Ishikawa (cell line): ENCODE results near the gene NEK1.

Source experiments
- CEBPB ChIP-seq: IDR thresholded peaks from 2 replicates; pipeline ENCODE4 v1.6.1; 2012
- CREB1 ChIP-seq: IDR thresholded peaks from 2 replicates; pipeline ENCODE4 v1.6.1; 2012; ENCODE audit warnings: low read depth
- EGR1 ChIP-seq: IDR thresholded peaks from 2 replicates; pipeline ENCODE4 v1.6.1; 2012
- EP300 ChIP-seq: IDR thresholded peaks from 2 replicates; pipeline ENCODE4 v1.6.1; 2012; ENCODE audit warnings: borderline replicate concordance
- FOXM1 ChIP-seq: IDR thresholded peaks from 2 replicates; pipeline ENCODE4 v1.6.1; 2012; ENCODE audit warnings: low read depth, borderline replicate concordance
- MAX ChIP-seq: IDR thresholded peaks from 2 replicates; pipeline ENCODE4 v1.6.1; 2012
- NFIC ChIP-seq: IDR thresholded peaks from 2 replicates; pipeline ENCODE4 v1.6.1; 2012
- RAD21 ChIP-seq: IDR thresholded peaks from 2 replicates; pipeline ENCODE4 v1.6.1; 2012; ENCODE audit warnings: low read depth
- TAF1 ChIP-seq: IDR thresholded peaks from 2 replicates; pipeline ENCODE4 v1.6.1; 2012; ENCODE audit warnings: low read depth, mild to moderate bottlenecking
- TCF12 ChIP-seq: IDR thresholded peaks from 2 replicates; pipeline ENCODE4 v1.6.1; 2012; ENCODE audit warnings: low read depth
- TEAD4 ChIP-seq: IDR thresholded peaks from 2 replicates; pipeline ENCODE4 v1.6.1; 2012
- YY1 ChIP-seq: IDR thresholded peaks from 2 replicates; pipeline ENCODE4 v1.6.1; 2012; ENCODE audit warnings: low read depth
- ZBTB7A ChIP-seq: IDR thresholded peaks from 2 replicates; pipeline ENCODE4 v1.6.1; 2012; ENCODE audit warnings: low read depth
- TF ChIP-seq, protein P1 (sequence below): IDR thresholded peaks from 2 replicates; pipeline ENCODE4 v1.6.1; 2012; ENCODE audit warnings: low read depth, mild to moderate bottlenecking
- TF ChIP-seq, protein P2 (sequence below): IDR thresholded peaks from 2 replicates; pipeline ENCODE4 v1.6.1; 2012

Gene NEK1

GRCh38 chr4:169658975-169659715 is 46.8 kb upstream of the NEK1 start:
- TF ChIP-seq YY1 (no peak), EP300 (no peak), ZBTB7A (no peak), TAF1 (no peak), TCF12 (no peak)

DNA sequence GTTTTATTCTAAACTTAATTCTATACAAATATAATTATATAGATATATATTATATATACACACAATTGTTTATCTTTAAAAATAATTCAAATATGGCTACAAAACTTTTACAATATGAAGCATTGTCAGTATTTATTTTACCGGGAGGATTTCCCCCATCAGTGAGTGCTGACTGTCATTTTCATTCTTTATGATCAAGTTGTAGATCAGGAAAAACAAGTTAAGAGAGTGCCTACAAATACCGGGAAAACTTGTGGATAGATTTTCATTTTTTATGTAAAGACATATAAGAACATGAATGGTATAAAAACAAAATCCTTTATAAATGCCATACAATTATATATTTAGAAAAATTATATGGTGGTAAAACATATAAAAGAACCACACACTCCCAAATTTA is 45.8 kb upstream of the NEK1 start:
- TF ChIP-seq CEBPB (no peak), RAD21 (no peak), EP300 (no peak), TEAD4 (no peak), EGR1 (no peak), YY1 (no peak), CREB1 (no peak), FOXM1 (no peak)
- TF ChIP-seq, protein P1, sequence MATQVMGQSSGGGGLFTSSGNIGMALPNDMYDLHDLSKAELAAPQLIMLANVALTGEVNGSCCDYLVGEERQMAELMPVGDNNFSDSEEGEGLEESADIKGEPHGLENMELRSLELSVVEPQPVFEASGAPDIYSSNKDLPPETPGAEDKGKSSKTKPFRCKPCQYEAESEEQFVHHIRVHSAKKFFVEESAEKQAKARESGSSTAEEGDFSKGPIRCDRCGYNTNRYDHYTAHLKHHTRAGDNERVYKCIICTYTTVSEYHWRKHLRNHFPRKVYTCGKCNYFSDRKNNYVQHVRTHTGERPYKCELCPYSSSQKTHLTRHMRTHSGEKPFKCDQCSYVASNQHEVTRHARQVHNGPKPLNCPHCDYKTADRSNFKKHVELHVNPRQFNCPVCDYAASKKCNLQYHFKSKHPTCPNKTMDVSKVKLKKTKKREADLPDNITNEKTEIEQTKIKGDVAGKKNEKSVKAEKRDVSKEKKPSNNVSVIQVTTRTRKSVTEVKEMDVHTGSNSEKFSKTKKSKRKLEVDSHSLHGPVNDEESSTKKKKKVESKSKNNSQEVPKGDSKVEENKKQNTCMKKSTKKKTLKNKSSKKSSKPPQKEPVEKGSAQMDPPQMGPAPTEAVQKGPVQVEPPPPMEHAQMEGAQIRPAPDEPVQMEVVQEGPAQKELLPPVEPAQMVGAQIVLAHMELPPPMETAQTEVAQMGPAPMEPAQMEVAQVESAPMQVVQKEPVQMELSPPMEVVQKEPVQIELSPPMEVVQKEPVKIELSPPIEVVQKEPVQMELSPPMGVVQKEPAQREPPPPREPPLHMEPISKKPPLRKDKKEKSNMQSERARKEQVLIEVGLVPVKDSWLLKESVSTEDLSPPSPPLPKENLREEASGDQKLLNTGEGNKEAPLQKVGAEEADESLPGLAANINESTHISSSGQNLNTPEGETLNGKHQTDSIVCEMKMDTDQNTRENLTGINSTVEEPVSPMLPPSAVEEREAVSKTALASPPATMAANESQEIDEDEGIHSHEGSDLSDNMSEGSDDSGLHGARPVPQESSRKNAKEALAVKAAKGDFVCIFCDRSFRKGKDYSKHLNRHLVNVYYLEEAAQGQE = no peak
- TF ChIP-seq, protein P2, sequence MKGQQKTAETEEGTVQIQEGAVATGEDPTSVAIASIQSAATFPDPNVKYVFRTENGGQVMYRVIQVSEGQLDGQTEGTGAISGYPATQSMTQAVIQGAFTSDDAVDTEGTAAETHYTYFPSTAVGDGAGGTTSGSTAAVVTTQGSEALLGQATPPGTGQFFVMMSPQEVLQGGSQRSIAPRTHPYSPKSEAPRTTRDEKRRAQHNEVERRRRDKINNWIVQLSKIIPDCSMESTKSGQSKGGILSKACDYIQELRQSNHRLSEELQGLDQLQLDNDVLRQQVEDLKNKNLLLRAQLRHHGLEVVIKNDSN = no peak

DNA sequence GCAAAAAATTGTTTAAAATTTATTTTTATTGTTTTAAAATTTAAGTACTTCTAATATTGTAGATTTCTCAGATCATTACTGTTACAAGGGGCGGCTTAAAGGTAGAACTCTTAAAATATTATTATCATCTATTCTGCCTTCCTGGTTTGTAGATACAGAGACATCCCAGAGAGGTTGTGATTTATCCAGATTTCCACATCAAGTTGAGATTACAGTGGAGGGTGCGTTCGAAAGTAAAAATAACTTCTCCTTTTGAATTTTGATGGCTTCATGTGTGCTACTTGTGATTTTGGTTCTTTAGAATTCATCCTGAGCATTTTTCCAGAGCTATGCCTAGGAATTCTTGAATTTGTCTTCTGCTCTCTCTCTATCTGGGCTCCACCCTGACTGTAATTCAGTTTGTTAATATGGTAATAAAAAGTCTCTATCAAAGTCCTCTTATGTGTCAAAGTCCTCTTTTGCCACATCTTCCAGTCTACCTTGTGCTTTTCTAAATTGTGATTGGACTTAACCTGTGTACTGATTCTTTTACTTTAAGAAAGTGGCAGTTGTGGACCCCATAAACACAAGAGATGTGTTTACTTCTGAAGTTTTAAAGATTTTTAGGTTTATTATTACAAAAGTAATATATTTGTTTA is 45.2 kb upstream of the NEK1 start:
- TF ChIP-seq MAX = no peak
- TF ChIP-seq ZBTB7A = no peak
- TF ChIP-seq RAD21 = no peak
- TF ChIP-seq FOXM1 = no peak
- no peak for TF ChIP-seq TEAD4
- no peak for TF ChIP-seq CREB1
- no peak for TF ChIP-seq CEBPB
- TF ChIP-seq, protein P2 = no peak
- TF ChIP-seq NFIC = no peak
- no peak for TF ChIP-seq YY1
- TF ChIP-seq EP300 = no peak
- TF ChIP-seq TCF12 = no peak
- no peak for TF ChIP-seq TAF1

GRCh38 chr4:169655401-169655800 is 43.0 kb upstream of the NEK1 start:
- no peak for TF ChIP-seq NFIC
- TF ChIP-seq EP300 = no peak
- TF ChIP-seq CREB1 = no peak
- no peak for TF ChIP-seq EGR1
- TF ChIP-seq YY1 = no peak
- TF ChIP-seq MAX = no peak
- no peak for TF ChIP-seq CEBPB
- no peak for TF ChIP-seq TAF1
- TF ChIP-seq ZBTB7A = no peak
- no peak for TF ChIP-seq RAD21
- TF ChIP-seq TCF12 = no peak
- TF ChIP-seq FOXM1 = no peak
- TF ChIP-seq, protein P1 = no peak
- TF ChIP-seq, protein P2 = no peak
- no peak for TF ChIP-seq TEAD4

DNA sequence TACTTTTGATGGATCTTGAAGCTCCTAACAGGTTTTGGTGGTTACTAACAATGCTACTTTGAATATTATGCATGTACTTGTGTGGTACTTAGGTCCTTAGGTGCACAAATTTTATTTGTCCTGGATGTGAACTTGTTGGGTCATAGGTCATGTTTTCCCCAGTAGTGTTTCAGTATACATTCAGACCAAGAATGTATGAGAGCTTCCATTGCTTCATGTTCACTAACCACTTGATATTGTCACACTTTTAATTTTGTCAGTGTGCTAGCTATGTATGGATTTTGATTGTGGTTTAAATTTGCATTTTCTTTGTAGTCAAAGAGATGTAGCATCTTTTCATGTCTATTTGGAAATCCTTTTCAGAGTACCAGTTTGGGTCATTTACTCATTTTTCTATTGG is 40.2 kb upstream of the NEK1 start:
- TF ChIP-seq YY1 = no peak
- TF ChIP-seq CEBPB = no peak
- no peak for TF ChIP-seq MAX
- no peak for TF ChIP-seq EP300
- TF ChIP-seq RAD21 = no peak
- TF ChIP-seq CREB1 = no peak
- TF ChIP-seq, protein P1 = no peak
